ENCODE data around the gene ARL15. TPM values are rescaled to one million over a fixed set of nuclear protein-coding genes. Genes with fewer than 3 reads are reported as not detected.

The ARL15 gene
- total and polyA plus RNA-seq, 8 donors = 20.2 to 27.7 (median 25.1) TPM

- Histone ChIP-seq H3K27me3 (no peaks in the 10 kb centered on the region), H3K36me3 (no peaks in the 10 kb centered on the region), H3K4me1 (no peaks in the 10 kb centered on the region), H3K4me3 (no peak overlapping the region), H3K27ac (no peak overlapping the region), H3K9me3 (peaks cover 0 to 1% of the 10 kb centered on the region in 2 donors)
- intact Hi-C loops (cut with DNase I) = no loop called here
- DNase-seq = no peak
- ATAC-seq = no peak
- no peak for TF ChIP-seq CTCF (IDR thresholded peaks at IDR 0.05)
These were observed 346.4 kb downstream of the ARL15 start for GRCh38 chr5:53963958-53964357.

GRCh38 chr5:53962306-53962705 lies 348.1 kb downstream of the ARL15 start:
- TF ChIP-seq CTCF (IDR thresholded peaks at IDR 0.05) = no peak
- no peaks in the 10 kb centered on the region for H3K4me1 ChIP-seq
- no peak for ATAC-seq
- DNase-seq = no peak
- no peaks in the 10 kb centered on the region for H3K36me3 ChIP-seq
- no peaks in the 10 kb centered on the region for H3K27me3 ChIP-seq
- no peak overlapping the region for H3K27ac ChIP-seq
- intact Hi-C loops (cut with DNase I) = no loop called here
- H3K9me3 ChIP-seq = peaks cover 0 to 12% of the 10 kb centered on the region in 2 donors
- no peak overlapping the region for H3K4me3 ChIP-seq

- no peaks in the 10 kb centered on the region for H3K36me3 ChIP-seq
- H3K4me3 ChIP-seq = no peak overlapping the region
- DNase-seq (no peak), ATAC-seq (no peak)
- H3K27ac ChIP-seq = no peak overlapping the region
- TF ChIP-seq CTCF (IDR thresholded peaks at IDR 0.05) = no peak
- peaks cover 0 to 23% of the 10 kb centered on the region in 2 donors for H3K9me3 ChIP-seq
- intact Hi-C loops (cut with DNase I) = no loop called here
- H3K4me1 ChIP-seq = no peaks in the 10 kb centered on the region
- H3K27me3 ChIP-seq = no peaks in the 10 kb centered on the region
These were observed 353.7 kb downstream of the ARL15 start for GRCh38 chr5:53956632-53957031.

- H3K36me3 ChIP-seq = no peaks in the 10 kb centered on the region
- ATAC-seq (no peak), DNase-seq (no peak)
- H3K27me3 ChIP-seq = no peaks in the 10 kb centered on the region
- peaks cover 0 to 23% of the 10 kb centered on the region in 2 donors for H3K9me3 ChIP-seq
- no peak overlapping the region for H3K27ac ChIP-seq
- H3K4me1 ChIP-seq = no peaks in the 10 kb centered on the region
- intact Hi-C loops (cut with DNase I) = no loop called here
- no peak overlapping the region for H3K4me3 ChIP-seq
- TF ChIP-seq CTCF (IDR thresholded peaks at IDR 0.05) = no peak
These were observed 354.2 kb downstream of the ARL15 start for GRCh38 chr5:53956196-53956595.

GRCh38 chr5:53950621-53951020 lies 359.8 kb downstream of the ARL15 start:
- TF ChIP-seq CTCF (IDR thresholded peaks at IDR 0.05) = no peak
- Histone ChIP-seq H3K27me3 (no peaks in the 10 kb centered on the region), H3K36me3 (no peaks in the 10 kb centered on the region), H3K4me3 (no peak overlapping the region), H3K27ac (no peak overlapping the region), H3K4me1 (no peaks in the 10 kb centered on the region), H3K9me3 (no peaks in the 10 kb centered on the region)
- intact Hi-C loops (cut with DNase I) = no loop called here
- ATAC-seq (no peak), DNase-seq (no peak)
